Peyer's patch (tissue), 4 donors: ENCODE data around the gene PMM2.

Source experiments
- CTCF ChIP-seq, 6 experiments: fragments of 450-650 bp in 4 of 6; fragments of 200-600 bp in 2 of 6; sonication (generic) in 1 of 6; IDR thresholded peaks; one replicate each; pipeline ENCODE4 v1.5.1; 2017 to 2019; ENCODE audit warnings: antibody characterized with exemption in 6 of 6, mild to moderate bottlenecking in 3 of 6, moderate library complexity in 1 of 6
- POLR2A ChIP-seq, 2 donors: fragments of 450-650 bp; IDR thresholded peaks; one replicate each; pipeline ENCODE4 v1.5.1; 2017; ENCODE audit warnings: antibody characterized with exemption in 2 of 2, mild to moderate bottlenecking in 2 of 2, moderate library complexity in 2 of 2

DNA sequence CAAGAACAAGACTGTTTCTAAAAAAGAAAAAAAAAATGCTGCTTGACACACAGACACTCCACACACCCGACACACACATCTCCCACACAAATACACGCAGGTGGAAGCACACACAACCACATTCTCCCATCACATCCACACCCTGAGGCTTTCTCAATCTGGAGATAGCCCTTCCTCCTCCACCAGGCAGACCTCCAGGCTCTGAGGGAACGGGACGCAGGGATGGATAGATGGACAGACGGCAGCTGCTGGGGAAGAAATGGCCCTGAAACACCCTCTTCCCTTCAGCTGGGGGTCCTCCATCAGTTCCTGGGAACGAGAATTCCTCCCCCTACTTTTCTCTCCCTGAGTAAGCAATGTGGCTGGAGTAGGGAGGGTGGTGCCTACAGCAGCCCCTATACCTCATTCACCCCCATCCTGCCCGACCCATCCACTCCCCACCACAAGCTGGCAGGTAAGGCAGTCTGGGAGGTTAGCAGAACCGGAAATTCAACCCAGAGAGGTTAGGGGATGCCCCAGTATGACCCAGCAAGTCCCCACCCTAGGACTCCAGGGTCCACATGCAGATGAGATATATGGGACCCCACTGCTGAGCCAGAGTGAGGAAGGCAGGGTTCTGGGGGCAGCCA lies 80.4 kb downstream of the PMM2 start:
- TF ChIP-seq POLR2A (IDR thresholded peaks at IDR 0.05) (no peak), CTCF (IDR thresholded peaks at IDR 0.05) (no peak)
